IMR-90 (cell line): ENCODE measurements around the gene MICAL3.

Source experiments
- BHLHE40 ChIP-seq: fragments of 150-350 bp; IDR thresholded peaks from 2 replicates; pipeline ENCODE4 v1.6.1; 2016; ENCODE audit warnings: mild to moderate bottlenecking, low read depth, low read length
- CEBPB ChIP-seq: IDR thresholded peaks from 2 replicates; pipeline ENCODE4 v1.6.1; 2012; ENCODE audit warnings: low read depth, low read length, improper control_type of control experiment
- CTCF ChIP-seq: conservative IDR thresholded peaks from 2 replicates; pipeline ENCODE4 v1.5.1; 2012; ENCODE audit warnings: mild to moderate bottlenecking, low read depth, low read length, improper control_type of control experiment
- ELK1 ChIP-seq: fragments of 150-350 bp; IDR thresholded peaks from 2 replicates; pipeline ENCODE4 v1.6.1; 2016; ENCODE audit warnings: low read depth, mild to moderate bottlenecking, low read length, moderate library complexity, borderline replicate concordance
- MAFK ChIP-seq: IDR thresholded peaks from 2 replicates; pipeline ENCODE4 v1.6.1; 2012; ENCODE audit warnings: low read depth, low read length, improper control_type of control experiment
- NFE2L2 ChIP-seq: fragments of 150-350 bp; IDR thresholded peaks from 2 replicates; pipeline ENCODE4 v1.6.1; 2016; ENCODE audit warnings: low read depth, mild to moderate bottlenecking, low read length
- POLR2A ChIP-seq: IDR thresholded peaks from 2 replicates; pipeline ENCODE4 v1.6.1; 2012; ENCODE audit warnings: mild to moderate bottlenecking, low read depth, low read length
- RCOR1 ChIP-seq: IDR thresholded peaks from 2 replicates; pipeline ENCODE4 v1.6.1; 2012; ENCODE audit warnings: mild to moderate bottlenecking, low read length, improper control_type of control experiment; ENCODE audit not compliant: insufficient replicate concordance
- RFX5 ChIP-seq: IDR thresholded peaks from 2 replicates; pipeline ENCODE4 v1.8.0; 2012; ENCODE audit warnings: low read depth, mild to moderate bottlenecking, low read length, moderate library complexity
- SMC3 ChIP-seq: fragments of 150-350 bp; IDR thresholded peaks from 2 replicates; pipeline ENCODE4 v1.6.1; 2016; ENCODE audit warnings: low read depth, mild to moderate bottlenecking, antibody characterized with exemption, low read length, moderate library complexity
- USF2 ChIP-seq: fragments of 150-350 bp; IDR thresholded peaks from 2 replicates; pipeline ENCODE4 v1.6.1; 2017; ENCODE audit warnings: mild to moderate bottlenecking, antibody characterized with exemption, low read length, low read depth

DNA sequence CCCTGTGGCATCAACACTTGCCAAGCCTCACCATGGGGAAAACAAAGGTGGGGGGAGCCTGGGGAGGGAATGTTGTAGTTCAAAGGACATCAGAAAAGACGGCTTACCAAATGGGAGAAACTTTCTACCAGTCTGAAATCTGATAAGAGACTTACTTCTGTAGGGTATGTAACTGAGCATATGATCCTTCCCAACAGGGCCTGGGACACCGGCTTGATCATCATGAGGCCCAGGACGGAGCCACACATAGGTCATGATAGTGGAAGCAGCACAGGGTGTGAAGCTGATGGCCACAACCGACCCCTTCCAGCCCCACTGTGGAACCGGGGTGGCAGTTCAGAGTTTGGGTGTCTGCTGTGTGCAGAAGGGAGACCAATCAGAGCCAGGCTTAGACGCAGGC is 51.1 kb downstream of the MICAL3 start:
- TF ChIP-seq RCOR1 (no peak), RFX5 (no peak), CTCF (no peak), POLR2A (no peak), BHLHE40 (no peak), ELK1 (no peak), NFE2L2 (no peak), USF2 (no peak), SMC3 (no peak), MAFK (no peak), CEBPB (no peak)
